Peyer's patch (tissue), 4 donors: ENCODE results near the gene MOSMO. TPM values are rescaled to one million over a fixed set of nuclear protein-coding genes. Genes with fewer than 3 reads are reported as not detected.

Experiments
- DNase-seq, 3 donors: peaks; one replicate each; pipeline ENCODE4 v3.0.0-alpha.2; 2017 to 2019
- H3K27ac ChIP-seq, 4 donors: fragments of 200-600 bp; sonication (generic); one replicate each; pipeline ENCODE4 v1.5.1; 2016 to 2019
- H3K27me3 ChIP-seq, 2 donors: fragments of 200-600 bp; sonication (generic); one replicate each; pipeline ENCODE4 v1.5.1; 2019
- H3K36me3 ChIP-seq, 3 donors: fragments of 200-600 bp; sonication (generic); one replicate each; pipeline ENCODE4 v1.5.1; 2016 to 2019
- H3K4me1 ChIP-seq, 4 donors: fragments of 200-600 bp; sonication (generic); one replicate each; pipeline ENCODE4 v1.5.1; 2016 to 2019
- H3K4me3 ChIP-seq, 4 donors: fragments of 200-600 bp; sonication (generic); 1 replicate in 3 of 4; 2 replicates in 1 of 4; pipeline ENCODE4 v1.5.1; 2016 to 2019; ENCODE audit warnings: mild to moderate bottlenecking in 1 of 4
- H3K9me3 ChIP-seq, 4 donors: fragments of 200-600 bp; sonication (generic); one replicate each; pipeline ENCODE4 v1.5.1; 2016 to 2019; ENCODE audit warnings: mild to moderate bottlenecking in 1 of 4
- POLR2A ChIP-seq, 2 donors: fragments of 450-650 bp; IDR thresholded peaks; one replicate each; pipeline ENCODE4 v1.5.1; 2017; ENCODE audit warnings: antibody characterized with exemption in 2 of 2, mild to moderate bottlenecking in 2 of 2, moderate library complexity in 2 of 2
- total RNA-seq, 4 donors: library from RNA; depleted of rRNA; stranded (reverse); fragments of >200 nt; gene quantifications; one replicate each; pipeline ENCODE4 v1.1.0, GENCODE V29; 2016

Gene MOSMO
- total RNA-seq, 4 donors from 2014 or later: 9.9 to 28.0 (median 13.4) TPM

DNA sequence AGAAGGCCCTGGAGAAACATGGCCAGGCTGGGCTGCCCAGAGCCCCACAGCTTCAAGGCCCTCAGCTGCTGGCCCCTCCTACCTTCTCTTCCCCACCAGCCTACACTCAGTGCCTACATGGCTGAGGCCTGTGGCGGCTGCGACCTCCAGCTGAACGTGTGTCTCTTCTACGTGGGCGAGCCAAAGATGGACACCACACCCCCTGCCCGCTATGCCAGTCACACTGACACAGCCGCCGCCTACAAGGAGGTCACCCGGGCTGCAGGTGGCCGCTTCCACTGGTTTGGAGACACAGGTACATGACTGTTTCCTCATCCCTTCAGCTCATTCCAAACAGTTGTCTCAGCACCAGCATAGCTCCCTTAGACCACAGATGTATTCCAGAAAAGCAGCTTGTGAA is 124.9 kb downstream of the MOSMO start:
- Histone ChIP-seq H3K36me3 (no peaks in the 10 kb centered on the region), H3K4me1 (no peaks in the 10 kb centered on the region), H3K27me3 (no peaks in the 10 kb centered on the region), H3K4me3 (no peak overlapping the region), H3K27ac (no peak overlapping the region), H3K9me3 (no peaks in the 10 kb centered on the region)
- DNase-seq: no peak
- no peak for TF ChIP-seq POLR2A (IDR thresholded peaks at IDR 0.05)

Other genes with a start within 250 kb of the MOSMO start
- 100 to 1,000 TPM; 120 to 342 (median 219) TPM for gene NPIPB4, start 150.4 kb upstream of the MOSMO start, total RNA-seq
- gene UQCRC2, start 54.8 kb upstream of the MOSMO start, total RNA-seq: 100 to 1,000 TPM; 193 to 309 (median 286) TPM
- not detected for gene PDZD9, start 7.0 kb upstream of the MOSMO start, total RNA-seq
- gene VWA3A, start 84.4 kb downstream of the MOSMO start, total RNA-seq: under 1 TPM in 1 of 4 donors, not detected in 3; 0.18 TPM
- gene SDR42E2, start 154.4 kb downstream of the MOSMO start, total RNA-seq: not detected
- gene EEF2K, start 198.2 kb downstream of the MOSMO start, total RNA-seq: 10 to 100 TPM; 26.9 to 46.4 (median 36.1) TPM